Activated CD4-positive, CD25-positive, alpha-beta regulatory T cell treated with anti-CD3 and anti-CD28 coated beads, Interleukin-2, amount 50 U/mL, for 16 hours (primary cell): Measurements from ENCODE around the gene ANKRD33.
"Not testable (repeated sequence)": the region's sequence is repeated elsewhere in the genome, so short reads cannot be mapped to it uniquely, and the experiment has no call there.

Experiments
- DNase-seq: peaks from one replicate; pipeline ENCODE4 v3.0.0-alpha.2; 2020; ENCODE audit warnings: low read depth, low spot score

ANKRD33 gene

DNA sequence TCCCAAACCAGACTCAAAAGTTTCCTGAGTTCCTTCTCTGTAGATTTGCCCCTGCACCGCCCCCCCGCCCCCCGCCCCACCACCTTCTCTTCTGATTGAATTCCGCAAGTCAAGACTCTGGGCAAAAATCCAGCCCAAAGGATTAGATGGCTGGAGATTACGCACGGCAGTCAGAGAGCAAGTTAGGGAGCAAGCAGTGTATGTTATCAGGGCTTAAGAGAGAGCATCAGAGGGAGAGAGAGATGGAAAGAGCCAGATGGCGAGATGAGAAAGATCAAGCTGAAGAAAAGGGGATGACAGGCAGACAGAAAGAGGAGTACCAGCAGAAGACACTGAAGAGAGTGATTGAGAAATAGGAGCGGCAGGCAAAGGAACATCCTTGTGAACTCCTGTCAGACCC is 13.9 kb upstream of the ANKRD33 start:
- no peak for DNase-seq

DNA sequence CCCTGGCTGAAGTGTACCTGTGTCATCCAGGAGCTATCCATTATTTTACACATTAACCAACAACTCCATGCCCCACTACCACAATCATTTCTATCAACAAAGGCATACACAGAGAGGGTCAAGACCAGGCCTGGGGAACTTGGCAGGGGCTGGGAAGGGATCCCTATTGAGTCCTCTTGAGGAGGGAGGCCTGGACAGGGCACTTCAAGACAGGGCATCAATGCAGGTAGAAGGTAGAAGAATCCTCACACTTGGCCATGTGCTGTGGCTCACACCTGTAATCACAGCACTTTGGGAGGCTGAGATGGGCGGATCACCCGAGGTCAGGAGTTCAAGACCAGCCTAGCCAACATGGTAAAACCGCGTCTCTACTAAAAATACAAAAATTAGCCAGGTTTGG is 13.4 kb upstream of the ANKRD33 start:
- DNase-seq = no peak

DNA sequence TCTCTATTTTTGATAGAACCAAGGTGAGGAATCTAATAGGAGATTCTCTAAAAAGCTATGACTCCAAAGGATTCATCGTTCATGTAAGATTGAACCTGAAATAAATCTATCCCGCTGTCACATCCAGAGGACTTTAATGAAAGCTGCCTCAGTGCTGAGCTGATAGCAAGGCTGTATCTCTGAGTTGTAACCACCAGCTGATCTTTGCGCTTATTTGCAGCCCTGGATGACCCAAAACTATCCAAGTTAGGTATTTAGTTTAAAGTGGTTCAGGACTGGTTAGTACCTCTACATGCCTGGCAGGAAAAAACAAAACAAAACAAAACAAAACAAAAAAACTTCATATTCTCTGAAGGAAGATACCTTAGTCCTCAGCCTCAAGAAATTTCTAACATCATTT is 8.8 kb upstream of the ANKRD33 start:
- no peak for DNase-seq

DNA sequence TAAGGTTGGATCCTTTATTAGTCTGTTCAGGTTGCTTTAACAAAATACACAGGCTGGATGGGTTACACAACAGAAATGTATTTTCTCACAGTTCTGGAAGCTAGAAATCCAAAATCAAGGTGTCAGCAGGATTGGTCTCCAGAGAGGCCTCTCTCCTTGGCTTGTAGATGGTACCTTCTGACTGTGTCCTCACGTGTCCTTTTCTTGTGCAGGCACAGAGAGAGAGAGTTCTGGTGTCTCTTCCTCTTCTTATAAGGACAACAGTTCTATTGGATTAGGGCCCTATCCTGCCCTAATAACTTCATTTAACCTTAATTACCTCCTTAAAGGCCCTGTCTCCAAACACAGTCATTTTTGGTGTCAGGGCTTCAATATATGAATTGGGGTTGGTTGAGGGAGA is 4.6 kb upstream of the ANKRD33 start:
- DNase-seq = no peak

DNA sequence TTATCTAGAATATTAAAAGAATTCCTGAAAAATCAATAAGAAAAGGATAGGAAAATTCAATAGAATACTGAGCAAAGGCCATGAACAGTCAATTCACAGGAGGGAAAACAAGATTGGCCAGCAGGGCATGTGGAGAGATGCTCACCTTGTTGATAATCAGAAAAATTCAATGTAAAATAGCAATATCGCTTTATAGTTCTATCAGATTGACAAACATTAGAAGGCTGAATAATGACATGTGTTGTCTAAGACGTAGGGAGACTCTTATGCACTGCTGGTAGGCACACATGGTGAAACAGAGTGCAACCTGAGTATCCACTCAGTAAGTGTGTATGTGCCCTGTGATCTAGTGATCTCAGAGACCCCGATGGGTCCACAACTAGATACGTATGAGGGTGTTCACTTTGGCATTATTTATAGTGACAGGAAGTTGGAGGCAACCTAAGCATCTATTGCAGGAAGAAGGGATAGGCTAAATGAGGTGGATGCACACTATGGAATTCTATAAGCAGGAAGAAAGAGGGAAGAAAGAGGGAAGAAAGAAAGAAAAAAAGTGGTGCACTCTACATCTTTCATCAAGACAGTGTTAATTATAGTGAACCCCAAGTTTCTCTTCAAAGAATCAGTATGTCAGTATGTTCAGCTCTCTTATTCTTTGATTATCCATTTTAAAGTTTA is 3.8 kb upstream of the ANKRD33 start:
- DNase-seq = no peak

DNA sequence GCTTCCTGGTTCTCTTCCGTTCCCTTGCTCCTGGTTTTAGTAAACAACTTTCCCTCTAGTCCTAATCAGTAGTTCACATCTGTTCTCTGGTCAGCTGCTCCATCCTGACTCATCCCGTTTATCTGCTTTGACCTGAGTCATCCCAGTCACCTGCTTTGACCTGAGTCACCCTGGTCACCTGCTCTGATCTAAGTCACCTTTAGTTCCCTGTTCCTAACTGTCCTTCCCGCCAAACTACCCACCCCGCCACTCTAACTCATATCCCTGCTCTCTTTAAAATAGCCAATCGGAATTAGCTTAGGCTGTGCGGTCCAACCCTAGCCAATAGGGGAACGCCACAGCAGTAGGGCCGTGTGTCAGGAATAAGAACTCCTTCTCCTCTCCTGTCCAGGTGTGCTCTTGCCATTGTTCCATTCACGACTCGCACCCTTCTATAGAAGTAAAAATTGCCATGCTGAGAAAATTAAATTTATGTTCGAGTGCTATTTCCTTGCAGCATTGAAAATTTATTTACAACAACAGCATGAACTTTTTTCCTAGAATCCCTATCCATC is 3.1 kb upstream of the ANKRD33 start:
- DNase-seq = no peak

DNA sequence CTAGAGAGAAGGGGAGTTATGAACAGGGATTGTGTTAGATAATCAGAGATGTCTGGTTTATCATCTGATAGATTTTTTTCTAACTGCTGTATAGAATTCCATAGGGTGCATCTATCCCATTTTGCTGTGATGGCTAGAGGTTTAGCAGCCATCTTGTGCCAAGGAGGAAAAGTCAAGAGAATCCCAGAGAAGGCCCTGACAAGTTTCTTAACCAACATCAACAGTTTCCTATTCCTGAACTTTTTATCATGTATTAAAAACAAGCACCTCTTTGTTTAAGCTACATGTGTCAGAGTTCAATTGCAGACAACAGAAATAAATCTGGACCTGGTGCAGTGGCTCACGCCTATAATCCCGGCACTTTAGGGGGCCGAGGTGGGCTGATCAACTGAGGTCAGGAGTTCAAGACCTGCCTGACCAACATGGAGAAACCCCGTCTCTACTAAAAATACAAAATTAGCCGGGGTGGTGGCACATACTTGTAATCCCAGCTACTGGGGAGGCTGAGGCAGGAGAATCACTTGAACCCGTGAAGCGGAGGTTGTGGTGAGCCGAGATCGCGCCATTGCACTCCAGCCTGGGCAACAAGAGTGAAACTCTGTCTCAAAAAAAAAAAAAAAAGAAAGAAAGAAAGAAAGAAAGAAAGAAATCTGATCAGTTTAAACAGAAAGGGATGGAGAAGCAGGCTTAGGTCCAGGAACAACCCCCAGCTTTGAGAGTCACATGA is 2.4 kb upstream of the ANKRD33 start:
- not testable (repeated sequence) for DNase-seq

DNA sequence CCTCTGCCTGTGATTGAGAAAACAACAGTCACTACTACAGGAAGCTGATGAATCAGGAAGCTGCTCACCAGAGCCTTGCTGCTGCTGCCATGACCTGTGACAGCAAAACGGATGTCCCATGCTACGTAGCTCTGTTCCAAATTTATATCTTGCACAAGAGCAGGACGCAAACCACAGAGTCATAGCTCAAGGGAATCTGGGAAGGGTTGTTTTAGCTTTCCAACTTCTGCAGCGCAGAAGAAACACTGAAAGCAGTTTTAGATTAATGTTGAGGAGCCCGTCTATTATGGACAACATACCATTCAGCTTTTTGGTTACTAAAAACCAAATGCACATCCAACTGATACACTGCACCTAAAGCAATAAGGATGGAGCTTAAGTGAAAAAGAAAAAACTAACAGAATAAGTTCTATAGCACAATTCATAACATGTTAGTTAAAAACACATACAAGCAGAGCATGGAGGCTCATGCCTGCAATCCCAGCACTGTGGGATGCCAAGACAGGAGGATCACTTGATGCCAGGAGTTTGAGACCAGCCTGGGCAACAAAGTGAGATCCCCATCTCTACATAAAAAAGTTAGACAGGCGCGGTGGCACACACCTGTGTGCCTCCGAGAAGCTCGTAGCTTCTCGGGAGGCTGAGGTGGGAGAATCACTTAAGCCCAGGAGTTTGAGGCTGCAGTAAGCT is 1.7 kb upstream of the ANKRD33 start:
- no peak for DNase-seq

DNA sequence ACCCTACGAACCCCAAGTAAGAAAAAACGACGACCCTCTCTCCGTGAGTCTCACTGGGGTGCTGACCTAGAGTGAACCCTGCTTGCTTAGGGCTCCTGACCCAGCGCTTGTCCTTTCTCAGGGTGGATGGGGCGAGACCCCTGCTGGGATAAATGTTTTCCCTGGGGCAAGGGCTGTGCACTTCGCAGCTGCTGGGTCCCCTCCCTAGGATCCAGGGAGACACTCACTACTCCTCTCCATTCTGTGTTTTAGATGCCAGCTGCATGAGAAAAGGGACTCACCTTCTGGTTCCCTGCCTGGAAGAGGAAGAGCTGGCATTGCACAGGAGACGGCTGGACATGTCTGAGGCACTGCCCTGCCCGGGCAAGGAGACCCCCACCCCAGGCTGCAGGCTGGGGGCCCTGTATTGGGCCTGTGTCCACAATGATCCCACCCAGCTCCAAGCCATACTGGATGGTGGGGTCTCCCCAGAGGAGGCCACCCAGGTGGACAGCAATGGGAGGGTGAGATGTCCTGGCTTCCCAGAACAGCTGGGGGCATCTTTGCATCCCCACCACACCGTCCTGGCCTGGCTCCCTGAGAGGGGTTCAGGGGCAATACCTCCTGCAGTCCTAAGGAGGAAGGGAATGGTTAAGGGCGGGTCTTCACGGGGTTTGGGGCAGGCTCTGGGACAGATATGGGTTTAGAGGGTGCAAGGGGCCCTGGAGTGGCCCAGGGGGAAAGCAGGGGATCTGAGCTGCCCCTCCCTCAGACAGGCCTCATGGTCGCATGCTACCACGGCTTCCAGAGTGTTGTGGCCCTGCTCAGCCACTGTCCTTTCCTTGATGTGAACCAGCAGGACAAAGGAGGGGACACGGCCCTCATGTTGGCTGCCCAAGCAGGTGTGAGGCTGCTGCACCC is 663 bp downstream of the ANKRD33 start:
- DNase-seq = no peak

DNA sequence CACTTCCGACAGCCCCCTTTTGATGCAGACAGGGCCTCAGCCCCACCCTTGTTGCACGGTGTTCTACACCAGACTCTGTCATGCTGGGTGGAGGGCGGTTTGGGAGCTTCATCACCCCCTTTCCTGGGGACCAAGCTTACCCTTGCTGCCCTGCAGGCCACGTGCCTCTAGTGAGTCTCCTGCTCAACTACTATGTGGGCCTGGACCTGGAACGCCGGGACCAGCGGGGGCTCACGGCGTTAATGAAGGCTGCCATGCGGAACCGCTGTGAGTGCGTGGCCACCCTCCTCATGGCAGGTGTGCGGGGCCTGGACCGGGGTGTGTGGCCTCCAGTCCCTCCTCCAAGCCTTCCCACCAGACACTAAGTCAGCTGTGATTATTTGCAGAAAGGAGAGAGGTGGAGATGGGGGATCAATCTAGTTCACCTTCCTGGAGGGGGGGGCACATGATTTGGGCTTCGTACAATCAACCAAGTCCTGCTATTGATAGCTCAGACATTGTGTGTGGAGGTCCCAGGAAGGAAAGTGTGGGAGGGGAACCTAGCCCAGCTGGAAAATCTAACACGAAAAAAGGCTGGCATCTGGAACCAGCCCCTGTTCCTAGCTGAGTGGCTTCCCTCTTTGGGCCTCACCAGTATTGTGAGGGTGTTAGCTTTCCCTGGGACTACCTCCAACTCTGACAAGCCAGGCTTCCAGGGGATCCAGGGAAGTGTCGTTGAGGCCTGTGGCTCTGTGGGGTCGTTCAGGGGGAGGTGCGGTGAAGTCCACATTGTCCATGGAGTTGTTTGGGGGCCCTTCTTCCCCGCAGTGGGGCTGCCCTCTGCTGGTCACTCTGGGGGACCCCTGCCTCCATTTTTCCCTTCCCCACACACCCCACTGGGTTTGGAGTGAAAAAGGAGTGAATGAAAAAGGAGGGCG is 1.6 kb downstream of the ANKRD33 start:
- no peak for DNase-seq

DNA sequence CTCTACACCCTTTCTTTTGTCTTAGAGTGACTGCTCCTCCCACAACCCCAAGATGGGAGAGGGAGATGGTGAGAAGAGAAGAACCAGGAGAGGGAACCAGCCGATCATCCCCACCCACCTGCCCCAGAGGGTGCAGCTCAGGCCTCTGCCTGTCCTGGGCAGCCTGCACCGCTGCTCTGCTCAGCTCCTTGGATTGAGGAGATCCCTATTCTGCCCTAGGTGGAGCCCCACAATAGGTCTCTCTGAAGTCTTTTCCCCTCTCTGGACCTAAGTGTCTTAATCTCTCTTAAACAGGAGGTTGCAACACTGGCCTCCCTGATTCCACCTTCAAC is 2.2 kb downstream of the ANKRD33 start:
- DNase-seq = no peak

DNA sequence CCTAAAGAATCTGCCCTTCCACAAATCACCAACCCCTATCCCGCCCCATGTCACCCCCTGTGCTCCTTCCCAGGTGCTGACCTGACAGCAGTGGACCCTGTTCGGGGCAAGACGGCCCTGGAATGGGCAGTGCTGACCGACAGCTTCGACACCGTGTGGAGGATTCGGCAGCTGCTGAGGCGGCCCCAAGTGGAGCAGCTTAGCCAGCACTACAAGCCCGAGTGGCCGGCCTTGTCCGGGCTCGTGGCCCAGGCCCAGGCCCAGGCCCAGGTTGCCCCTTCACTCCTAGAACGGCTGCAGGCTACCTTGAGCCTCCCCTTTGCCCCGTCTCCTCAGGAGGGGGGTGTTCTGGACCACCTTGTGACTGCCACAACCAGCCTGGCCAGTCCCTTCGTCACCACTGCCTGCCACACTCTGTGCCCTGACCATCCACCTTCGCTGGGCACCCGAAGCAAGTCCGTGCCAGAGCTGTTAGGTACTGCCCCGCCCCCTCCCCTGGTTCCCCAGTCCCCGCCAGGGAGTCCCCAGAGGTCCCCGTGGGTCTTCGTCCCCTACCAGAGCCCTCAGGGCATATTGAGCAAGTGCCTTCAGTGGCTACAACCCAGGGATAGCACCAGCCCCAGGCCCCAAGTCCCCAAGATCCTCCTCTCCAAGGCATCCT is 2.7 kb downstream of the ANKRD33 start:
- DNase-seq = no peak

DNA sequence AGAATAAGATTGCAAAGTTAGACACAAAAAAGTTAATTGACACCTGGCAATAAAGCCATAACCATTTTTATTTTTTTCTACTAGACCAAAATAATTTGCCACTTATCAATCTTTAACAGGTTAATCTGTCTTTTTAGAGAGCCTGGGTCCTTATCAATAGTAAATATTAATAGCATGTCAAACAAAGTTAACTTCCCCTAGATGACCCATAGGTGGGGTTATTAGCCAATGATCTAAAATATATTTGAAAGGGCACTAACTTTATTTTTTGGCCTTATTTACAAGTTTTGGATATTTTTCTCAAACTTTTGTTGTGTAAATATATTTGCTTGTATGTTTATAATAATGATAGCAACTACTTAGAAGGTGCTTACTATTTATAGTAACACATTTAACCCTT is 3.9 kb downstream of the ANKRD33 start:
- DNase-seq = no peak

DNA sequence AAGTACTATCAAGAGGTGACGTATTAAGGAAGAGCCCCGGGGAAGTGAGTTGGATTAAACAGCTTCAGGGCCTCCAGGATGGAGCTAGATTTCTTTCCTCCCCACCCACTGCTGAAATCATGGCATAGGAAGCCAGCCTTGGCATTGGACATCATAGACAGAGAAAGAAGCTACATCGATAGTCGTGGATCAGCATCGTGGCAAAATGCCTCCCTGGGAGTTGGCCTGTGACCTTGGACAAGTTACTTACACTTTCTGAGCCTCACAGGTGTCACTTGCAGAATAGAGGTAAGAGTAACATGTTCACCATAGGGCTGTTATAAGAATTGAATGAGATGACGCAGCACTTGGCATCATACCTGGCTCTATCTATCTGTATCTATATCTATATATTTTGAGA is 5.9 kb downstream of the ANKRD33 start:
- DNase-seq = no peak

DNA sequence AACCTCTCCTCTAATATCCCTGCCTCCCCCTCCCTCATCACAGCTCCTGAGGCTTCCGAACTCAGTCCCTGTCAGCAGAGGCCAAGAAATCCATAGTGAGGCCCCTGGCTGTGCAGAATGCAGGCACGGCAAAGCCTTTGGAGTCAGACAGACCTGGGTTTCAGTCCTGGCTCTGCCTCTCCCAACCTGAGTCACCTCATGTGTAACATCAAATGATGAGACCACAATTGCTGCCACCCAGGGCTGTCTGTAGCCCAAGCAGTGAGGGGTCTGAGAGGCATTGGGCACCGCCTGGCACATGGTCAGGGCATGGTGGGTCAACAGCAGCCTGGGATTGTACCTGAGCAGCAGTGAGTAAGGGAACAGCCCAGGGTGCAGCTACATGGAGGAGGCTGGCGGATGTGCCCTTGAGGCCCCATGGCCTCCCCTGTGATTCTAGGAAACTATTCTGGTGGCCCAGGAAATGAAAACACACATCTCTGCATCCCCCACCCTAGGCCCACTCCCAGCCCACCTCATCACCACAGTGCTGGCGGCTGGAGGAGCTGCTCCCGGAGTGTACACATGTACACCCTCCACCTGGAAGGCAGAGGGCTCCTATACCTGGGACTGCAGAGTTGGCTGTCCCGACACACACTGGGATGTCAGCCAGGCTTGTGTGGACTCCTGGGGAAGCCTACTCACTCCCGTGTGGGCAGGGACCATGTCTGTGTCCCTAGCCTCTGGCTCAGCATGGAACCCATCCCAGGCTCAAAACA is 7.7 kb downstream of the ANKRD33 start:
- no peak for DNase-seq

DNA sequence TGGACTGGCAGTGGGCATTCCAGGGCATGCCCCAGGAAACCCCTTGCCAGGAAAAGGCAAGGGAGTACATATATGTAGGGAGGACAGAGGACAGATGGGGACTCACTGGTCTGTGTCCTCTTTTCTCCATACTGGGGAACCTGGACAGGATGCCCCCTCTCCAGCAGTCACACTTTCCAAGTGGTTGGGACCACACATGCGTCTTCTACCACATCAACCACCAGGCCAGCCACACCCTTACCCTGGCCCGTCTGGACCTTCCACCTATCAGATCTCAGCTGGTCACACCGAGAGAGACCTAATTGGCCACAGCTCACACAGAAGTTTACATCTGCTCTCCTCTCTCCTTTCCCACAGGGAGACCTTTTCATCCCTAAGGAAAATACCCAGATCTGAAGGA is 8.3 kb downstream of the ANKRD33 start:
- no peak for DNase-seq

DNA sequence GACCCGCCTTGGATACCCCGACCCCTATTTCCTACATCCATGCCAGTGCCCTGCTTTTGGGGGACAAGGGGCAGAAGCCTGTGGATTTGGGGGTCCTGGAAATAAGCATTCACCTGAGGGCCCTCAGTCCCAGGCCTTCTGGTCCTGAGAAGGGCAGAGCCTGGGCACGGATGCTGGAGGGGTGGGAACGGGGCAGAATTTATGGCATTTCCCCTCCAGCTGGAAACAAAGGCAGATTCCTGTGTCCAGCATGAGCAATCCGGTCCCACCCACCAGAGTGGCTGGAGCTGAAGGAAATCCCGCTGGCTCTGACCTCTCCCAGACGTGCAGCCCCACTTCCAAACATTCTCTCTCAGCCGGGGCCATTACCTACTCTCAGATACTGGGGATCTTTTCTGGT is 9.3 kb downstream of the ANKRD33 start:
- DNase-seq = no peak

DNA sequence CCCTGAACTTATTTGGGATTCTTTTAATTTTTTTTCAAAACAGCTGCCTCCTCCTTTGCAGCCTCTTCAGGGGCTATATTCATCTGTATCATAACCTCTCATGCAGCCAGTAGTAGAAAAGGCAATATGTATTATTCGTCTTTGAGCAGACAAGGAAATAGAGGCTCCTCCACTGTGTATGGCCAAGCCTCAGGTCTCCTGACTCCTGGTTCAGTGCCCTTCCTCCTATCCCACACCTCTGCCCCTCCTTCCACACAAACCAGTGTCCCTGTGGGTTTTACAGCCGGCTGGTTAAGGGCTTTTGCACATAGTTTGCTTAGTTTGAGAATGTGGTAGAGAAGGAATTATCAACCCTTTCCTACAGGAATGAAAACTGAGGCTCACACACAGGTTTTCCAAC is 10.6 kb downstream of the ANKRD33 start:
- DNase-seq = no peak

DNA sequence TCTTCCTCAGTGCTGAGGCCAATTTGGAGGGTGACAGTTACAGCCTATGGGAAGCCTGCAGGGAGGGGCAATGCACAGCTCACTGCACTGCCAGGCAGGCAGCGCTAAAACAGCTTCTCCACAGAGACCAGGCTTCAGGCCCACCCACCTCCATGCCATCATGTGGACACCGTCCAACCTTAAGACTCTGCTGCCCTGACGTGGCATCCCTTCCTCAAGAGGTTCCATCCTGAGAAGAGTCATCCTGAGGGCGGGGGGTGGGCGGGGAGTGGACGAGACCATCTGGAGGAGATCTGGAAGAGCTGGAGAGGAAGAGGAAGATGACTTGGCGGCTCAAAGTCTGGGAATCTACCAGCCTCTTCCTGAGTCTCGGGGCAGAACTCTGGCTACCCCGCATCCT is 11.0 kb downstream of the ANKRD33 start:
- no peak for DNase-seq
